Left ventricle myocardium inferior (tissue), 1 donor: ENCODE measurements around the gene ZNF524. TPM values are rescaled to one million over a fixed set of nuclear protein-coding genes. Genes with fewer than 3 reads are reported as not detected.

ENCODE experiments used
- DNase-seq: peaks from one replicate; pipeline ENCODE4 v3.0.0-alpha.2; 2020
- H3K27ac ChIP-seq: fragments of 200-600 bp; replicated peaks from 2 replicates; pipeline ENCODE4 v1.8.0; 2021
- H3K27me3 ChIP-seq: fragments of 200-600 bp; 2 replicates; pipeline ENCODE4 v1.8.0; 2021; ENCODE audit warnings: low read depth
- H3K36me3 ChIP-seq: fragments of 200-600 bp; 2 replicates; pipeline ENCODE4 v1.8.0; 2021
- H3K4me1 ChIP-seq: fragments of 200-600 bp; 2 replicates; pipeline ENCODE4 v1.8.0; 2021
- H3K4me3 ChIP-seq: fragments of 200-600 bp; 2 replicates; pipeline ENCODE4 v1.8.0; 2021; ENCODE audit warnings: mild to moderate bottlenecking, moderate library complexity
- H3K9me3 ChIP-seq: fragments of 200-600 bp; replicated peaks from 2 replicates; pipeline ENCODE4 v1.8.0; 2021
- intact Hi-C: fragments of 100-400 bp; cut with micrococcal nuclease; formaldehyde crosslinking; loops from one replicate; pipeline ENCODE4 v1.11.0; 2022
- total RNA-seq: library from RNA; stranded (reverse); fragmentation: NEBNext Ultra II Directional; extraction: Animal tissue kit (Norgen Biotek cat#: 25700); gene quantifications from one replicate; pipeline ENCODE4 v1.2.1, GENCODE V29; 2021
- TF ChIP-seq, protein P1 (sequence below): fragments of 200-600 bp; IDR thresholded peaks from 2 replicates; pipeline ENCODE4 v1.8.0; 2021; ENCODE audit warnings: antibody characterized with exemption, mild to moderate bottlenecking, borderline replicate concordance
- donor health status: DM: no; HTN: yes; CAD: no; lungs with severe emphysema.

ZNF524 gene
- total RNA-seq, 1 donor from 2014 or later: 15.6 TPM

DNA sequence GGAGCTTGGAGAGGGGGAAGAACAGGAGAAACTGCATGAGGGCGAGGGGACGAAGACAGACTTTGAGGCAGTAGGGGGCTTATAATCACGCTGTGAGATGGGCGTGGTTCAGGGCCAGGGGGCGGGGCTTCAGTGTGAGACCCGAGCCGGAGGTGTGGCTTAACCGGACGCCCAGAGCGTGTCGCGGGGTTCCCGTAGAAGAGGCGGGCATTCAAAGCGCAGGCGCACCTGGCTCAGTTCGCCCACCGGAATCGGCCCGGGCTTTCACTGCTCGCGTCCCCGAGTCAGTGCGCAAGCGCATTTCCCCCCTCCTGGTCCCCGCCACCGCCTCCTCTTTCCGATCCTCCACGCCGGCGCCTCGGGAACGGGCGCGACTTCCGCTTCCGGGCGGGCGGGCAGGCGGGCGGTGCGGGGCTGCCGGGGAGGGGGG is 5.1 kb downstream of the ZNF524 start:
- DNase-seq: peak; percentile 97
- intact Hi-C loops: loop anchor here (5.0 kb wide), 1 partner anchor 88 kb away; no protein-coding TSS in a partner anchor
- Histone ChIP-seq H3K27ac (peak overlapping the region; percentile 98), H3K27me3 (no peaks in the 10 kb centered on the region), H3K9me3 (no peaks in the 10 kb centered on the region), H3K4me3 (peak overlapping the region; percentile 89), H3K36me3 (peaks cover 14% of the 10 kb centered on the region), H3K4me1 (peaks cover 58% of the 10 kb centered on the region)
- TF ChIP-seq, protein P1, sequence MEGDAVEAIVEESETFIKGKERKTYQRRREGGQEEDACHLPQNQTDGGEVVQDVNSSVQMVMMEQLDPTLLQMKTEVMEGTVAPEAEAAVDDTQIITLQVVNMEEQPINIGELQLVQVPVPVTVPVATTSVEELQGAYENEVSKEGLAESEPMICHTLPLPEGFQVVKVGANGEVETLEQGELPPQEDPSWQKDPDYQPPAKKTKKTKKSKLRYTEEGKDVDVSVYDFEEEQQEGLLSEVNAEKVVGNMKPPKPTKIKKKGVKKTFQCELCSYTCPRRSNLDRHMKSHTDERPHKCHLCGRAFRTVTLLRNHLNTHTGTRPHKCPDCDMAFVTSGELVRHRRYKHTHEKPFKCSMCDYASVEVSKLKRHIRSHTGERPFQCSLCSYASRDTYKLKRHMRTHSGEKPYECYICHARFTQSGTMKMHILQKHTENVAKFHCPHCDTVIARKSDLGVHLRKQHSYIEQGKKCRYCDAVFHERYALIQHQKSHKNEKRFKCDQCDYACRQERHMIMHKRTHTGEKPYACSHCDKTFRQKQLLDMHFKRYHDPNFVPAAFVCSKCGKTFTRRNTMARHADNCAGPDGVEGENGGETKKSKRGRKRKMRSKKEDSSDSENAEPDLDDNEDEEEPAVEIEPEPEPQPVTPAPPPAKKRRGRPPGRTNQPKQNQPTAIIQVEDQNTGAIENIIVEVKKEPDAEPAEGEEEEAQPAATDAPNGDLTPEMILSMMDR: no peak

- intact Hi-C loops: loop anchor here (5.0 kb wide), 1 partner anchor 89 kb away; no protein-coding TSS in a partner anchor
- Histone ChIP-seq H3K9me3 (no peaks in the 10 kb centered on the region), H3K27me3 (no peaks in the 10 kb centered on the region), H3K27ac (peak within 1 kb of the TSS; percentile 98), H3K36me3 (peaks cover 18% of the 10 kb centered on the region), H3K4me3 (peak within 1 kb of the TSS; percentile 89), H3K4me1 (peaks cover 58% of the 10 kb centered on the region)
- peak; percentile 72 for DNase-seq
- TF ChIP-seq, protein P1: peak; percentile 76
These were observed 5.8 kb downstream of the ZNF524 start, which contains the start of gene ZNF865 for GRCh38 chr19:55605637-55606470. TSS of gene ZNF865 (plus strand) at chr19:55605647. CDS start at chr19:55613619, 7,972 bp downstream.

DNA sequence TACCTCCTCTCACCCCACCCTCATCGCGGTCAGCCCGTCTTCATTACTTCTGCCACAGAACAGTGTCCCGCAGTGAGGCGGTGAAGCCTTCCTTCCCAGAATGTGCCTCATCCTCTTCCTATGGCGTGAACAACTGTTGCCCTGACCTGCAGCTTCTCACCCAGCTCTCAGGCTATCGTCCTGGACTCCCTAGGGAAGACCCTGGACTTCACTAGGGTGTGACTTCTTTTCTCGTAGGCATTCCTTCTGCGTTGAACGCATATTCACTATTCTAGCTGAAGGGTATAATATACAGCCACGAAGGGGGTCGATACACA is 6.3 kb downstream of the ZNF524 start:
- intact Hi-C loops: loop anchor here (5.0 kb wide), 1 partner anchor 89 kb away; no protein-coding TSS in a partner anchor
- Histone ChIP-seq H3K36me3 (peaks cover 18% of the 10 kb centered on the region), H3K4me1 (peaks cover 58% of the 10 kb centered on the region), H3K27ac (peak overlapping the region; percentile 98), H3K27me3 (no peaks in the 10 kb centered on the region), H3K9me3 (no peaks in the 10 kb centered on the region), H3K4me3 (peak overlapping the region; percentile 89)
- TF ChIP-seq, protein P1: no peak
- no peak for DNase-seq

DNA sequence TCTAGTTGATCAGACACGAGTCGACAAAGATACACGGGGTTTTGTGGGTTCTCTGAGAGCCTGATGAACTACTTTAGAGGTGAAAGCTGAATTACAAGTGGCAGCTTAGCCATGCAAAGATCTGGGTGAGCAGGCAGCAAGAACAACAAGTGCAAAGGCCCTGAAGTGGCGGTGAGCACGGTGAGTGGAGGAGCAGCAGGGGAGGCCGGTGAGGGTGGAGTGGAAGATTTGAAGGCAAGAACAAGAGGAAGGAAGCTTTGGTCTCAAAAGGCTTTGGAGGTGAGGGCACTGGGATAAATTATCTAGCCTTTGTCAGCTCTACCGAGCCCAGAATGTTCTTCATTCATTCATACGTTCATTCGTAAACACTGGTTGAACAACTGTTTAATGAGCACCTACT is 6.7 kb downstream of the ZNF524 start:
- DNase-seq: no peak
- H3K9me3 ChIP-seq: no peaks in the 10 kb centered on the region
- peaks cover 59% of the 10 kb centered on the region for H3K4me1 ChIP-seq
- TF ChIP-seq, protein P1: no peak
- H3K27me3 ChIP-seq: no peaks in the 10 kb centered on the region
- H3K36me3 ChIP-seq: peaks cover 18% of the 10 kb centered on the region
- H3K4me3 ChIP-seq: peak overlapping the region; percentile 89
- intact Hi-C loops: loop anchor here (5.0 kb wide), 1 partner anchor 90 kb away; no protein-coding TSS in a partner anchor
- H3K27ac ChIP-seq: peak overlapping the region; percentile 98

- Histone ChIP-seq H3K4me3 (no peak overlapping the region), H3K27ac (peak overlapping the region; percentile 88), H3K4me1 (peaks cover 68% of the 10 kb centered on the region), H3K27me3 (no peaks in the 10 kb centered on the region), H3K9me3 (no peaks in the 10 kb centered on the region), H3K36me3 (peaks cover 23% of the 10 kb centered on the region)
- DNase-seq: no peak
- intact Hi-C loops: loop anchor here (5.0 kb wide), 1 partner anchor 92 kb away; no protein-coding TSS in a partner anchor
- TF ChIP-seq, protein P1: no peak
These were observed 9.2 kb downstream of the ZNF524 start for GRCh38 chr19:55609326-55609725.
